Mesendoderm (in vitro differentiated cells): ENCODE results near the gene FGF12.
A peak's percentile ranks its signal among the peaks of the same experiment; 100 is the strongest.

Source experiments
- DNase-seq: peaks from one replicate; pipeline ENCODE4 v3.0.0; 2013
- H2AK5ac ChIP-seq: 2 replicates; pipeline ENCODE4 v1.6.1; 2013; ENCODE audit warnings: low read length, inconsistent platforms
- H2BK120ac ChIP-seq: 2 replicates; pipeline ENCODE4 v1.6.1; 2013; ENCODE audit warnings: low read depth, mild to moderate bottlenecking, low read length, moderate library complexity, mixed read lengths
- H2BK15ac ChIP-seq: replicated peaks from 2 replicates; pipeline ENCODE4 v1.6.1; 2013; ENCODE audit warnings: low read depth, mild to moderate bottlenecking, moderate library complexity
- H2BK5ac ChIP-seq: 2 replicates; pipeline ENCODE4 v1.6.1; 2013; ENCODE audit warnings: low read length, inconsistent platforms
- H3K18ac ChIP-seq: 2 replicates; pipeline ENCODE4 v1.6.1; 2013; ENCODE audit warnings: mild to moderate bottlenecking, low read length, mixed read lengths
- H3K23ac ChIP-seq: one replicate; pipeline ENCODE4 v1.6.1; 2013; ENCODE audit warnings: low read length
- H3K27ac ChIP-seq: 2 replicates; pipeline ENCODE4 v1.5.1; 2013; ENCODE audit warnings: low read depth, mild to moderate bottlenecking, inconsistent platforms, low read length, moderate library complexity
- H3K27me3 ChIP-seq: 2 replicates; pipeline ENCODE4 v1.6.1; 2013; ENCODE audit warnings: low read length, control low read depth, mild to moderate bottlenecking, inconsistent platforms; ENCODE audit not compliant: insufficient read depth, poor library complexity
- H3K36me3 ChIP-seq: 2 replicates; pipeline ENCODE4 v1.6.1; 2013; ENCODE audit warnings: low read length, inconsistent platforms; ENCODE audit not compliant: control insufficient read depth, insufficient read depth
- H3K4ac ChIP-seq: one replicate; pipeline ENCODE4 v1.6.1; 2013; ENCODE audit warnings: low read depth, mild to moderate bottlenecking, low read length, moderate library complexity
- H3K4me1 ChIP-seq: 2 replicates; pipeline ENCODE4 v1.6.1; 2013; ENCODE audit warnings: low read depth, low read length, inconsistent platforms; ENCODE audit not compliant: control insufficient read depth
- H3K4me2 ChIP-seq: 2 replicates; pipeline ENCODE4 v1.6.1; 2013; ENCODE audit warnings: low read length
- H3K4me3 ChIP-seq: 2 replicates; pipeline ENCODE4 v1.5.1; 2013; ENCODE audit warnings: mild to moderate bottlenecking, low read length
- H3K56ac ChIP-seq: one replicate; pipeline ENCODE4 v1.6.1; 2013; ENCODE audit warnings: low read length
- H3K79me1 ChIP-seq: 2 replicates; pipeline ENCODE4 v1.6.1; 2013; ENCODE audit warnings: low read length, inconsistent platforms
- H3K79me2 ChIP-seq: 2 replicates; pipeline ENCODE4 v1.6.1; 2013; ENCODE audit warnings: mild to moderate bottlenecking, low read length; ENCODE audit not compliant: control insufficient read depth, insufficient read depth
- H3K9ac ChIP-seq: 2 replicates; pipeline ENCODE4 v1.6.1; 2013; ENCODE audit warnings: low read length, inconsistent platforms
- H4K5ac ChIP-seq: one replicate; pipeline ENCODE4 v1.6.1; 2013; ENCODE audit warnings: low read length
- H4K8ac ChIP-seq: one replicate; pipeline ENCODE4 v1.6.1; 2013; ENCODE audit warnings: low read depth, mild to moderate bottlenecking, control low read depth, low read length, moderate library complexity
- WGBS: extraction: QIAGEN DNeasy Blood & Tissue Kit; methylation state at CpG from one replicate; pipeline ENCODE4 v1.1.7; 2013; ENCODE audit warnings: low lambda C conversion rate, missing lambda C conversion rate; ENCODE audit not compliant: insufficient coverage; ENCODE audit errors: extremely low coverage; 5-methylcytosine and 5-hydroxymethylcytosine counted together

The FGF12 gene

DNA sequence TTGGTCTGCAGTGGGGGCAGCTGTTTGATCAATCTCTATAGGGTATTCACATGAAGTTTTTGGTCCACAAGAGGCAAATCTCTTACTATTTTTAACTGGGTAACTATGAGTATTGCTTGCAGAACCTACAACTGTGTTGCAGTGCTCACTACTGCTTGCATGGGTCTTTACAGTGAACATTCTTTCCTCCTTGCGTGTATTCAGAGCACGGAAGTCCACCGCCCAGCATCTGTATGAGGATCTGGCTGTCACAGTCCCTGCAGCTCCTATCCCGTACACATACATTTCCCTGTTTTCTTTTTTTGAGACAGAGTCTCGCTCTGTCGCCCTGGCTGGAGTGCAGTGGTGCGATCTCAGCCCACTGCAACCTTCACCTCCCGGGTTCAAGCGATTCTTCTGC lies 449.9 kb downstream of the FGF12 start:
- H4K5ac ChIP-seq = no peak overlapping the region
- DNase-seq = no peak
- no peak overlapping the region for H3K4ac ChIP-seq

DNA sequence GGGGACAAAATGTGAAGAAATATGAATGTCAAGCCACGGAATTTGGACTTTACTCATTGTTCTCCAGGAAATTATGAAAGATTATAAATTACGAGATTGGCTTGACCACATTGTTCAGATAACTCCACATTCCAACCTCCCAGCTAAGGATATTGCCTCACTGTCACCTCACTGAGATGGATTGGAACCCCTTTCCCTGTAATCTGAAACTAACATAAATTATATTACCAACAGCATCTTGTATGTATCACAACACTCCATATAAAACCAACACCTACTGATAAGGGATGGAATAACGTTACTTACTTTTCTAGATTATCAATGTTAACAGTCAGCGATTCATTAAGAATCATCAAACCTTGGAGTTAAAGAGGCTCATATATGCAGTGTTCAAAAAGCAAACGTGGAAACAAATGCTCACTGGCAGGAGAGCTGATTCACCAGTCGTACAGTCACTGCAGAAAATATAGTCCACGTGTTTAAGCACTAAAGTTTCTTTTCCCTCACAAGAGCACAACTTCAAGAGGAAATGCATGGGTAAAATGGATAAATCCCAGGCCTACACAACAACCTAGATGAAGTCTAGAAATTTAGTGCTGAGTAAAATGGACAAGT lies 451.5 kb downstream of the FGF12 start:
- no CpG with 5 or more reads among the region's 7 CpGs for WGBS
- no peaks in the 10 kb centered on the region for H3K36me3 ChIP-seq
- H3K56ac ChIP-seq = no peak overlapping the region

More for the DNA sequence above, 449.9 kb downstream of the FGF12 start:
- Histone ChIP-seq H3K4me2 (no peak overlapping the region), H3K4me3 (no peak overlapping the region), H2BK15ac (no peak overlapping the region), H3K23ac (no peak overlapping the region), H2AK5ac (no peak overlapping the region), H3K79me1 (no peaks in the 10 kb centered on the region), H2BK120ac (no peak overlapping the region), H3K36me3 (no peaks in the 10 kb centered on the region), H3K56ac (no peak overlapping the region), H3K27me3 (no peaks in the 10 kb centered on the region), H3K79me2 (no peaks in the 10 kb centered on the region), H4K8ac (no peak overlapping the region), H3K18ac (no peak overlapping the region), H3K4me1 (no peaks in the 10 kb centered on the region), H3K27ac (no peak overlapping the region), H2BK5ac (no peak overlapping the region), H3K9ac (no peak overlapping the region)
- WGBS = no CpG with 5 or more reads among the region's 9 CpGs

DNA sequence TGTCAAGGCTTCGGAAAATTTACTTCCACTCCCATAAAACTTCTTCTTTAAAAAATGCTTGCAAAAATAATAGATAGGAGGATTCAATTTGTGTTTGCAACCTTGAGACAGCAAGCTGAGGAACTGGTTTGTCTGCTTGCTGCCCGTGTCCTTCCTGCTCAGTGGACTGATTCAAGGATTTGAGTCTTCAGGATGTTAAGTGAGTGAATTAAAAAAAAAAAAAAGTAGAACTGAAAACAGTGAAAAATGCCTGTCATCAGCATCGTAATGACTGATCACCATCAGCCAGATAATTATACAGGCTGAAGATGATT lies 453.7 kb downstream of the FGF12 start:
- Histone ChIP-seq H3K4me1 (no peaks in the 10 kb centered on the region), H3K18ac (no peak overlapping the region), H3K56ac (no peak overlapping the region), H3K27ac (no peak overlapping the region), H3K4ac (no peak overlapping the region), H3K4me2 (no peak overlapping the region), H2AK5ac (no peak overlapping the region), H2BK15ac (no peak overlapping the region), H4K5ac (no peak overlapping the region), H2BK120ac (no peak overlapping the region), H3K79me1 (no peaks in the 10 kb centered on the region), H2BK5ac (no peak overlapping the region), H3K36me3 (no peaks in the 10 kb centered on the region), H3K4me3 (no peak overlapping the region), H3K79me2 (no peaks in the 10 kb centered on the region), H3K27me3 (no peaks in the 10 kb centered on the region), H4K8ac (no peak overlapping the region), H3K9ac (no peak overlapping the region), H3K23ac (no peak overlapping the region)
- DNase-seq = no peak
- no CpG with 5 or more reads among the region's 3 CpGs for WGBS

More for the DNA sequence above, 451.5 kb downstream of the FGF12 start:
- H2BK5ac ChIP-seq = no peak overlapping the region
- no peaks in the 10 kb centered on the region for H3K4me1 ChIP-seq
- no peak overlapping the region for H3K23ac ChIP-seq
- no peak for DNase-seq
- no peak overlapping the region for H4K5ac ChIP-seq
- H3K18ac ChIP-seq = no peak overlapping the region
- H3K27me3 ChIP-seq = no peaks in the 10 kb centered on the region
- H3K27ac ChIP-seq = no peak overlapping the region
- no peak overlapping the region for H3K4me2 ChIP-seq
- no peak overlapping the region for H2BK15ac ChIP-seq
- H3K4me3 ChIP-seq = no peak overlapping the region
- H2BK120ac ChIP-seq = no peak overlapping the region
- no peak overlapping the region for H3K4ac ChIP-seq
- H2AK5ac ChIP-seq = no peak overlapping the region
- H4K8ac ChIP-seq = no peak overlapping the region
- no peaks in the 10 kb centered on the region for H3K79me1 ChIP-seq
- no peaks in the 10 kb centered on the region for H3K79me2 ChIP-seq
- no peak overlapping the region for H3K9ac ChIP-seq

DNA sequence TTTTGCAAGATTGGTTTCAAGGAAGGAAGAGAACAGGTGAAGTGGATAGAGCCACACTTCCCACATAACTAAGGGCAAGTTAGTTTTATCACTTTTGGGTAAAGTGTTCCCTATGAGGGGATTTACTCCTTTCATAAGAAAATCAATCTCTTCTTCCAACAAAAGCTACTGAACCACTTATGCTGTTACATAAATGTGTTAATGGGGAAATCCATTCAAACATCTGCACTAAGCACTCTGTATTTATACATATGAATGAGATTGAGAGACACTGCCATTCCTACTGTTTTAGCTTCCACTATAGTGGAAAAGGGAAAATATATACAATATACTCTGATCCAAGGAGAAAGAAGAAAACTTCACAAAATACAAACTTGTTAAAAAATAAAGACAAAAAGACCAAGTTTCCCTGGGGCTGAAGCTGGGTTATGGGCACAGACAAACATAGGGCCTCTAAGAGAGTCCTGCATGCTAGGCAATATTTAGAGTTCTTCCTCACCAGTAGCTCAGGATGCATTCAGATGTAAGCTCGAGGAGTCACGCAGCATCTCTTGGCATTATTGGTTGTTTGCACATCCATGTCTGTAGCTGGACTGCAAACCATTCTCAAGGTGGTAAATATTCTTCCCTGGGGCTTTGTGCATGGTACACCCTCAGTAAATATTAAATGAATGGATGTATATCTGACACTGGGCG lies 454.2 kb downstream of the FGF12 start:
- Histone ChIP-seq H4K5ac (no peak overlapping the region), H3K79me2 (no peaks in the 10 kb centered on the region), H3K27ac (no peak overlapping the region), H3K79me1 (no peaks in the 10 kb centered on the region), H3K36me3 (no peaks in the 10 kb centered on the region), H3K18ac (no peak overlapping the region), H3K23ac (no peak overlapping the region), H4K8ac (no peak overlapping the region), H3K4me2 (no peak overlapping the region), H3K4me3 (no peak overlapping the region), H3K27me3 (no peaks in the 10 kb centered on the region), H3K4ac (no peak overlapping the region), H3K4me1 (no peaks in the 10 kb centered on the region), H3K9ac (no peak overlapping the region), H2BK5ac (no peak overlapping the region), H2BK15ac (no peak overlapping the region), H3K56ac (no peak overlapping the region), H2BK120ac (no peak overlapping the region), H2AK5ac (no peak overlapping the region)
- DNase-seq = no peak
- no CpG with 5 or more reads among the region's 3 CpGs for WGBS

DNA sequence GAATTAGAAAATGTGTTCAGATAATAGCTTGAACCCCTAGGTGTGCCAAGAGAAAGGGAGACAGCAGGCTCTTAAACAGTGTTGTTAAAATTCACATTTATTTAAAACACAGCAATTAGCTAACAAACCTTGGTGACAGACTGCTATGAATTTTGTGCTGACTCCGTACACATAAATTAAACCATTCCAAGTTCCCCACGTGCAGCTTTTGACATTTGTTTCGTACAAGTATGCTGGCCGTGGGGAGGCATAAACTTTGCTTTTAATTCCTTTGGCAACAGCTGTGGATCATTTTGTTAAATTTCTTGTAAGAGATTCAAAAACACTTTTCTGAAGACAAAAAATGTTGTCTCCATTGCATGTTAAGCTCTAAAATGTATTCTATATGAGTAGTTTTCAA lies 465.3 kb downstream of the FGF12 start:
- Histone ChIP-seq H3K9ac (no peak overlapping the region), H3K79me1 (no peaks in the 10 kb centered on the region), H3K4me2 (no peak overlapping the region), H3K79me2 (no peaks in the 10 kb centered on the region), H4K5ac (no peak overlapping the region), H3K4ac (no peak overlapping the region), H3K36me3 (no peaks in the 10 kb centered on the region), H2BK5ac (no peak overlapping the region), H2AK5ac (no peak overlapping the region), H2BK120ac (no peak overlapping the region), H3K27me3 (no peaks in the 10 kb centered on the region), H3K4me3 (no peak overlapping the region), H3K27ac (no peak overlapping the region), H3K23ac (no peak overlapping the region), H4K8ac (no peak overlapping the region), H3K18ac (no peak overlapping the region), H3K56ac (no peak overlapping the region), H3K4me1 (no peaks in the 10 kb centered on the region), H2BK15ac (no peak overlapping the region)
- DNase-seq = no peak
- no CpG with 5 or more reads among the region's 4 CpGs for WGBS

DNA sequence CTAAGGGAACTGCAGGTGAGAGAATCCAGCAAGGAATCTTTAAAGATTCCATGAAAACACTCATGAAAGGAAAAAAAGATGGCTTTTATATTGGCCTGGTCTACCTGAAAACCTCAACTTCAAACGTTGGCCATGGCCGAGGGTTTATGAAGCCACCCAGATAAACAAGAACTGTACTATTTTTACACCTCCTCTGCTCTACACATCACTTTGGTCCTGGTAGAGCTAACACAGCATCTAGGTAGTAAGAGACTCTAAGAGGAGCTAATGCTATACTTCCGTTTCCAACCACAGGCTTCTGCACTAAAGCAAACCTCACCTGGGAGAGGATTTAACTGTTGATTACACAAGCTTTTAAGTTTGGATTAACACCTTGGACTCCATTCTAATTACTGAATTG lies 466.2 kb downstream of the FGF12 start:
- no peak overlapping the region for H3K56ac ChIP-seq
- no peak overlapping the region for H2BK15ac ChIP-seq
- no peaks in the 10 kb centered on the region for H3K36me3 ChIP-seq
- no peak overlapping the region for H3K4ac ChIP-seq
- no peak overlapping the region for H2BK5ac ChIP-seq
- no peaks in the 10 kb centered on the region for H3K27me3 ChIP-seq
- H3K27ac ChIP-seq = no peak overlapping the region
- H4K5ac ChIP-seq = no peak overlapping the region
- no peak overlapping the region for H2AK5ac ChIP-seq
- H3K18ac ChIP-seq = peak overlapping the region; percentile 1
- no peak overlapping the region for H4K8ac ChIP-seq
- H3K23ac ChIP-seq = no peak overlapping the region
- no peak for DNase-seq
- H3K79me1 ChIP-seq = no peaks in the 10 kb centered on the region
- no peaks in the 10 kb centered on the region for H3K79me2 ChIP-seq
- no peaks in the 10 kb centered on the region for H3K4me1 ChIP-seq
- no CpG with 5 or more reads among the region's 3 CpGs for WGBS
- no peak overlapping the region for H3K9ac ChIP-seq
- H3K4me2 ChIP-seq = no peak overlapping the region
- H2BK120ac ChIP-seq = no peak overlapping the region
- H3K4me3 ChIP-seq = no peak overlapping the region
